Heart left ventricle (tissue), 13 donors: Measurements from ENCODE around the gene SRRD.

Experiments
- POLR2A ChIP-seq, 2 donors: fragments of 450-650 bp; IDR thresholded peaks; one replicate each; pipeline ENCODE4 v1.6.1; 2017; ENCODE audit warnings: antibody characterized with exemption in 2 of 2, mild to moderate bottlenecking in 2 of 2, moderate library complexity in 2 of 2
- TF ChIP-seq, protein P1 (sequence below), 12 donors: fragments of 200-600 bp; sonication (generic) in 4 of 12; IDR thresholded peaks; one replicate each; pipeline versions ENCODE4 v1.5.0 to v1.8.0; 2018 to 2022; ENCODE audit warnings: antibody characterized with exemption in 12 of 12, mild to moderate bottlenecking in 5 of 12
- donor health status: ischemic (EF 13 %, LVEDD 7.1; RV severe dilation, severe dysfunction).
- donor health status: DM: no; HTN: yes; CAD: no.
- donor health status: DM: no; HTN: no; CAD: no.
- donor health status: ischemic (EF 25% LVEDD 6.9; RV normal size, moderate dysfunction).
- donor health status: ischemic (EF 25% LVEDD 5.7; RV mildly dilated, moderate dysfunction).
- donor health status: ischemic (EF 35%, LVEDD 5.7; RV mildly dilated, moderate dysfunction).
- donor health status: nonischemic (EF 11% LVEDD 7.7; RV severe dilation, severe dysfunction).
- donor health status: DM: yes; HTN: yes; CAD: no.
- donor health status: PGD.
- donor health status: ischemic (EF 29% LVEDD 5.4; RV normal size, mild dysfunction).
- donor health status: nonischemic (EF 23%, LVEDD 6.1; RV moderate dilation, normal function).

GRCh38 chr22:26463101-26463661 lies 20.5 kb upstream of the SRRD start:
- TF ChIP-seq, protein P1, sequence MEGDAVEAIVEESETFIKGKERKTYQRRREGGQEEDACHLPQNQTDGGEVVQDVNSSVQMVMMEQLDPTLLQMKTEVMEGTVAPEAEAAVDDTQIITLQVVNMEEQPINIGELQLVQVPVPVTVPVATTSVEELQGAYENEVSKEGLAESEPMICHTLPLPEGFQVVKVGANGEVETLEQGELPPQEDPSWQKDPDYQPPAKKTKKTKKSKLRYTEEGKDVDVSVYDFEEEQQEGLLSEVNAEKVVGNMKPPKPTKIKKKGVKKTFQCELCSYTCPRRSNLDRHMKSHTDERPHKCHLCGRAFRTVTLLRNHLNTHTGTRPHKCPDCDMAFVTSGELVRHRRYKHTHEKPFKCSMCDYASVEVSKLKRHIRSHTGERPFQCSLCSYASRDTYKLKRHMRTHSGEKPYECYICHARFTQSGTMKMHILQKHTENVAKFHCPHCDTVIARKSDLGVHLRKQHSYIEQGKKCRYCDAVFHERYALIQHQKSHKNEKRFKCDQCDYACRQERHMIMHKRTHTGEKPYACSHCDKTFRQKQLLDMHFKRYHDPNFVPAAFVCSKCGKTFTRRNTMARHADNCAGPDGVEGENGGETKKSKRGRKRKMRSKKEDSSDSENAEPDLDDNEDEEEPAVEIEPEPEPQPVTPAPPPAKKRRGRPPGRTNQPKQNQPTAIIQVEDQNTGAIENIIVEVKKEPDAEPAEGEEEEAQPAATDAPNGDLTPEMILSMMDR (IDR thresholded peaks at IDR 0.05): no peak
- TF ChIP-seq POLR2A (IDR thresholded peaks at IDR 0.05): no peak
